WTC11 (cell line): ENCODE data around the gene SPTB.

ENCODE experiments used
- AFF4 ChIP-seq: sonication (generic); formaldehyde crosslinking; IDR thresholded peaks from 2 replicates; pipeline ENCODE4 v1.8.1; 2023; ENCODE audit warnings: mild to moderate bottlenecking, missing genetic modification reagents, borderline replicate concordance
- ATF1 ChIP-seq: sonication (generic); formaldehyde crosslinking; IDR thresholded peaks from 2 replicates; pipeline ENCODE4 v1.8.1; 2023; ENCODE audit warnings: mild to moderate bottlenecking, moderate library complexity, missing genetic modification reagents
- CREM ChIP-seq: sonication (generic); formaldehyde crosslinking; IDR thresholded peaks from 2 replicates; pipeline ENCODE4 v1.8.1; 2022; ENCODE audit warnings: mild to moderate bottlenecking, missing genetic modification reagents, moderate library complexity
- CTCF ChIP-seq: fragments of 200-600 bp; IDR thresholded peaks from 2 replicates; pipeline ENCODE4 v1.8.0; 2022; ENCODE audit warnings: antibody characterized with exemption
- FOXJ3 ChIP-seq: sonication (generic); formaldehyde crosslinking; IDR thresholded peaks from 2 replicates; pipeline ENCODE4 v1.9.0; 2021; ENCODE audit warnings: missing genetic modification reagents, mild to moderate bottlenecking, borderline replicate concordance
- FOXP1 ChIP-seq: sonication (generic); formaldehyde crosslinking; IDR thresholded peaks from 2 replicates; pipeline ENCODE4 v1.8.0; 2022; ENCODE audit warnings: missing genetic modification reagents, mild to moderate bottlenecking, moderate library complexity, borderline replicate concordance
- JUN ChIP-seq: sonication (generic); formaldehyde crosslinking; IDR thresholded peaks from 2 replicates; pipeline ENCODE4 v1.8.0; 2023; ENCODE audit warnings: mild to moderate bottlenecking, missing genetic modification reagents
- MAX ChIP-seq: sonication (generic); formaldehyde crosslinking; IDR thresholded peaks from 2 replicates; pipeline ENCODE4 v1.8.0; 2022; ENCODE audit warnings: mild to moderate bottlenecking, missing genetic modification reagents
- MLX ChIP-seq: sonication (generic); formaldehyde crosslinking; IDR thresholded peaks from 2 replicates; pipeline ENCODE4 v1.8.1; 2023; ENCODE audit warnings: mild to moderate bottlenecking, missing genetic modification reagents, moderate library complexity
- PREB ChIP-seq: sonication (generic); formaldehyde crosslinking; IDR thresholded peaks from 2 replicates; pipeline ENCODE4 v1.8.1; 2022; ENCODE audit warnings: mild to moderate bottlenecking, missing genetic modification reagents, moderate library complexity, borderline replicate concordance
- STAT6 ChIP-seq: sonication (generic); formaldehyde crosslinking; conservative IDR thresholded peaks from 2 replicates; pipeline ENCODE4 v1.8.1; 2023; ENCODE audit warnings: mild to moderate bottlenecking, low read depth, missing genetic modification reagents, moderate library complexity
- USF2 ChIP-seq: sonication (generic); formaldehyde crosslinking; IDR thresholded peaks from 2 replicates; pipeline ENCODE4 v1.8.1; 2023; ENCODE audit warnings: mild to moderate bottlenecking, missing genetic modification reagents, moderate library complexity
- ZBTB21 ChIP-seq: sonication (generic); formaldehyde crosslinking; IDR thresholded peaks from 2 replicates; pipeline ENCODE4 v1.8.1; 2023; ENCODE audit warnings: mild to moderate bottlenecking, missing genetic modification reagents, borderline replicate concordance

- TF ChIP-seq PREB (CRISPR knock-in tag): no peak
- TF ChIP-seq CTCF: no peak
- no peak for TF ChIP-seq AFF4 (CRISPR knock-in tag)
- no peak for TF ChIP-seq JUN (CRISPR knock-in tag)
- no peak for TF ChIP-seq FOXP1 (CRISPR knock-in tag)
- no peak for TF ChIP-seq MLX (CRISPR knock-in tag)
- no peak for TF ChIP-seq MAX
- TF ChIP-seq USF2 (CRISPR knock-in tag): no peak
- no peak for TF ChIP-seq STAT6 (CRISPR knock-in tag)
- no peak for TF ChIP-seq FOXJ3 (CRISPR knock-in tag)
- no peak for TF ChIP-seq ATF1 (CRISPR knock-in tag)
- TF ChIP-seq ZBTB21 (CRISPR knock-in tag): no peak
- TF ChIP-seq CREM: no peak
Measured at GRCh38 chr14:64700290-64700689, 179.4 kb downstream of the SPTB start.
